ENCODE results near the gene CTDSPL.

Gene CTDSPL

DNA sequence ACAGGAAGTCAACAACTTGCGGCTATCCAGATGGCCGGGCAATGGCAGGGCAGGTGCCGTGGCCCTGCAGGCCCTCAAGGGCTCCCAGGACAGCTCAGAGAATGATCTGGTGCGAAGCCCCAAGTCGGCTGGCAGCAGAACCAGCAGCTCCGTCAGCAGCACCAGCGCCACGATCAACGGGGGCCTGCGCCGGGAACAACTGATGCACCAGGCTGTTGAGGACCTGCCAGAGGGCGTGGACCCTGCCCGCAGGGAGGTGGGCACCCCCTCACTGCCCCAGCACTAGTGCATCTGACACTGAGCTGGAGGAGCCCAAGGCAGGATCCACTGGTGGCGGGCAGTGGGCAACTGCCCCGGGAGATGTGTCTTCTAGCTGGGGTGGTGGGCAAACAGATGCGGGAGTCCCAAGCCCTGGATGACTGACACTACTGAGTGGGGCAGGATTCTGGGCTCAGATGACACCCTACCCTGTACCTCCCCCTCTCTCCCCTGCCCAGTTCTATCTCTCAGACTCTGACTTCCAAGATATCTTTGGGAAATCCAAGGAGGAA is 144.8 kb downstream of the CTDSPL start:
- no peak overlapping the region for H3K4me3 ChIP-seq (ENCODE audit: low read depth, low read length)
- TF ChIP-seq, protein P1, sequence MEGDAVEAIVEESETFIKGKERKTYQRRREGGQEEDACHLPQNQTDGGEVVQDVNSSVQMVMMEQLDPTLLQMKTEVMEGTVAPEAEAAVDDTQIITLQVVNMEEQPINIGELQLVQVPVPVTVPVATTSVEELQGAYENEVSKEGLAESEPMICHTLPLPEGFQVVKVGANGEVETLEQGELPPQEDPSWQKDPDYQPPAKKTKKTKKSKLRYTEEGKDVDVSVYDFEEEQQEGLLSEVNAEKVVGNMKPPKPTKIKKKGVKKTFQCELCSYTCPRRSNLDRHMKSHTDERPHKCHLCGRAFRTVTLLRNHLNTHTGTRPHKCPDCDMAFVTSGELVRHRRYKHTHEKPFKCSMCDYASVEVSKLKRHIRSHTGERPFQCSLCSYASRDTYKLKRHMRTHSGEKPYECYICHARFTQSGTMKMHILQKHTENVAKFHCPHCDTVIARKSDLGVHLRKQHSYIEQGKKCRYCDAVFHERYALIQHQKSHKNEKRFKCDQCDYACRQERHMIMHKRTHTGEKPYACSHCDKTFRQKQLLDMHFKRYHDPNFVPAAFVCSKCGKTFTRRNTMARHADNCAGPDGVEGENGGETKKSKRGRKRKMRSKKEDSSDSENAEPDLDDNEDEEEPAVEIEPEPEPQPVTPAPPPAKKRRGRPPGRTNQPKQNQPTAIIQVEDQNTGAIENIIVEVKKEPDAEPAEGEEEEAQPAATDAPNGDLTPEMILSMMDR (conservative IDR thresholded peaks at IDR 0.05; ENCODE audit: low read depth, low read length) = no peak
- no peak for DNase-seq (ENCODE audit: low read depth)

DNA sequence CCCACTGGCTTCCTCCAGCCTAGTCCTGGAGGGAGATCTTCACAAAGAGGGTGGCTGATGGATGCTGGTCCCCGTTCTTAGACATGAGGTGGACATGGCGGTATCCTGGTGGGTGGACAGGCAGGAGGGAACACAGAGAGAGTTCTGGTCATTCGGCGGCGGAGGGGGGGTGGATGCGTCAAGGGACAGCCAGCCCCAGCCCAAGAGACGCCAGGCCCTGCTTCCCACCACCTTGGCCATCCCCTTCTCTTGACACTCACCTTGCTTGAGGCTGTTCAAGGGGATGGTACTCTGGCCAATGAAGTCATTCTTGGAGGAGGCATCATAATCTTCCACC is 146.0 kb downstream of the CTDSPL start:
- no peak for DNase-seq (ENCODE audit: low read depth)
- no peak overlapping the region for H3K4me3 ChIP-seq (ENCODE audit: low read depth, low read length)
- TF ChIP-seq, protein P1 (conservative IDR thresholded peaks at IDR 0.05; ENCODE audit: low read depth, low read length) = no peak

DNA sequence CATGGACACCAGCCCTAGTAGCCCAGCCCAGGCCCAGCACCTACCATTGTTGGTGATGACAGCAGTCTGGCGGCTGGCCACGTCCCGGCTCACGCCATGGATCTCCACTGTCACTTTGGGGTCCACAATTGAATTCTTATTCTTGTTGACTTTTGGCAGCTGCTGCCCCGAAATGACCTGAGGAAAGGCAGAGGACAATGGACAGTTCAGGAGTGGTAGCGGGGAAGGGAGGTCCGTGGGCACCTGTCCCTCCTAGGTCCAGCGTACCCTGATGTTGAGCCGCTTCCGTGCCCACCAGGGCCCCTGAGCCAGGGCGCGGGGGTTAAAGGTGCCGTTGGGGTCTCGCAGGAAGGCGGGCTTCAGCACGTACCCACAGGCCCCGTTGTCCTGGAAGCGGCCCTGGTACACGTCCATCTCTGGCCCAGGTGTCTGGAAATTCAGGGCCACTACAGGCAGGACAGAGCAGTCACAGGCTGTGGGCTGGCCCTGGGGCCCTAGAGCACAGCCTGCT is 146.6 kb downstream of the CTDSPL start:
- H3K4me3 ChIP-seq (ENCODE audit: low read depth, low read length) = no peak overlapping the region
- TF ChIP-seq, protein P1 (conservative IDR thresholded peaks at IDR 0.05; ENCODE audit: low read depth, low read length) = no peak
- DNase-seq (ENCODE audit: low read depth) = no peak

DNA sequence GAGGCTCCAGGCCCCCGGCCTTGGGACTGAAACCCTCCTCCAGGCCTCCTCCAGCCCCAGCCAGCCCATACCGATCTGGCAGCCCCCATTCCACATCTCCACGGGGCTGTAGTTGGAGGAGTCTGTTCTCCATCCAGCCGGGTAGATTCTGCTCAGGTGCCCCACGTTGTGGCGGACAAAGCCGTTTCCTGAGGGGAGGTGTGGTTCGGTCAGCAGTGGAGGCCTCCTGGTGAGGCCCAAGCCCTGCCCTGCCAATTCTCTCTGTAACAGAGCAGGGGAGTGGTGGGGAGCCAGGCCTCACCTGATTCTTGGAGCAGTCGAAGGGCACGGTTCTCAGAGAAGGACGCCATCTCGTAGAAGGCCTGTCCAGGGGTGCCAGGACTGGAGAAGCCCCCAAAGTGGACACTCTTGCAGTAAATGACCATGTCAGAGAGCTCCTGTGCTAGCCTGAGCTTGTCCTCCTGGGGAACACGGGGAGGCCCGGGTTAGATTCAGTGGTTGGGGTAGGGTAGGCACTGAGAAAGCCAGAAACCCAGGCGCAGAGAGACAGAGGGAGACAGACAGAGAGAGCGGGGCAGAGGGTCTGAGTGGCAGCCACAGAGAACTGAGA is 147.4 kb downstream of the CTDSPL start:
- TF ChIP-seq, protein P1 (conservative IDR thresholded peaks at IDR 0.05; ENCODE audit: low read depth, low read length) = no peak

DNA sequence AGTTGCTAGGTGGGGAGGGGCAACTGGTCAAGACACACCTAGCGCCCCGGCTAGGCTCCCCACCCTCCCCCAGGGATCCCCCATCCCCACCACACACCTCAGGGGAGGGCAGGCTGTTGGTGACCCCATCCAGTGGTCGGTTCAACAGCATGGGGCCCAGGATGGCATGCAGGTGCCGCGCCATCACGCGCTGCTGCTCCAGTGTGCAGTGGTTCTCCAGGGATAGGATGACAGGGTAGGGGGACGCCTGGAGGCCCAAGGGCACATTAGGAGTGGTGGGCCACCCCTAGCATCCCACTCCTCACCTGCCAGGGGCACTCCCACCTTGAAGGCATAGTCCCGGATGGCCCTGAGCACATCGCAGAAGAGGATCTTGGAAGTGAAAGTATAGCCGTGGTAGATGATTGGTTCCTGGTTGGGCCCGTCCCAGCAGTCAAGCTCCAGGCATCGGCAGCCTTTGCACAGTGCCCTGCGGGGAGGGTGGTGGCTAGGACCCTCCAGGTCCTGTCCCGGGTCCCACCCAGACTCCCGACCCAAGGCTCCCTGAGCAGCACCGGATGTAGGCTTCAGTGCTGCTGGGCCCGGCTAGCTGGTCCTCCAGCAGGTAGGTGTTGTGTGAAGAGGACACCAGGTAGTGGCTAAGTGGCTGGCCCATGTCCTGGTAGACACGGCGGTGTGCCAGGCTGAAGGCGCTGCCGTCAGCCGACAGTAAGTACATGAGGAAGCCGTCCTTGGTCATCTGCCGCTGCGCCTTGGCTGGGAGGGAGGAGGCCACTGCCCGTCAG is 148.3 kb downstream of the CTDSPL start:
- DNase-seq (ENCODE audit: low read depth) = no peak
- TF ChIP-seq, protein P1 (conservative IDR thresholded peaks at IDR 0.05; ENCODE audit: low read depth, low read length) = no peak
- H3K4me3 ChIP-seq (ENCODE audit: low read depth, low read length) = no peak overlapping the region

More for the DNA sequence above, 147.4 kb downstream of the CTDSPL start:
- H3K4me3 ChIP-seq (ENCODE audit: low read depth, low read length) = no peak overlapping the region
- no peak for DNase-seq (ENCODE audit: low read depth)

DNA sequence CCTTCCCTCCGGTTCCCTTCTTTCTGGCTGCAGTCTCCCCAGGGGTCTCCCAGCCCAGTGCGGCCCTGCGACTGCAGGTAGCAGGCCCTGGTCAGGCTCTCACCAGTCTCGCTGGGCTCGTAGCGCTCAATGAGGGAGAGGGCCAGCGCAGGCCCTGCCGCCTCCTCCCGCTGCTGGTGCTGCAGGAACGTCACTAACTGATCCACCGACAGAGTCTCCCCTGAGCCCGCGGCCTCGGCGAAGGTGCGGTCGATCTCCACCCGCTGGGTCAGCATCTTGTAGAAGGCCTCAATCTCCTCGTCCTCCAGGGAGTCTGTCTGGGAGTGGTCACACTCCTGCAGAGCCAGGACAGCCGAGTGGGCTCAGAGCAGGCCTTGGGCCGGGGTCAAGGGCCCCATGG is 149.4 kb downstream of the CTDSPL start:
- no peak for DNase-seq (ENCODE audit: low read depth)
- TF ChIP-seq, protein P1 (conservative IDR thresholded peaks at IDR 0.05; ENCODE audit: low read depth, low read length) = no peak

More for the DNA sequence above, 149.4 kb downstream of the CTDSPL start:
- H3K4me3 ChIP-seq (ENCODE audit: low read depth, low read length) = no peak overlapping the region

Data from choroid plexus epithelial cell (primary cell).